ENCODE results near the gene KLHL17.
A peak's percentile ranks its signal among the peaks of the same experiment; 100 is the strongest.
"Not testable (repeated sequence)": the region's sequence is repeated elsewhere in the genome, so short reads cannot be mapped to it uniquely, and the experiment has no call there.

KLHL17 gene

GRCh38 chr1:1006305-1007159, 46.1 kb downstream of the KLHL17 start:
- TF ChIP-seq SPI1 (IDR thresholded peaks at IDR 0.05; ENCODE audit: borderline replicate concordance, low read depth), result no peak
- TF ChIP-seq POLR2AphosphoS5 (IDR thresholded peaks at IDR 0.05; ENCODE audit: low read depth), result no peak
- TF ChIP-seq CTCF (IDR thresholded peaks at IDR 0.05; ENCODE audit: insufficient read depth, low read length), result no peak
- no peak for TF ChIP-seq GABPA (IDR thresholded peaks at IDR 0.05; ENCODE audit: low read depth)
- TF ChIP-seq, protein P1, sequence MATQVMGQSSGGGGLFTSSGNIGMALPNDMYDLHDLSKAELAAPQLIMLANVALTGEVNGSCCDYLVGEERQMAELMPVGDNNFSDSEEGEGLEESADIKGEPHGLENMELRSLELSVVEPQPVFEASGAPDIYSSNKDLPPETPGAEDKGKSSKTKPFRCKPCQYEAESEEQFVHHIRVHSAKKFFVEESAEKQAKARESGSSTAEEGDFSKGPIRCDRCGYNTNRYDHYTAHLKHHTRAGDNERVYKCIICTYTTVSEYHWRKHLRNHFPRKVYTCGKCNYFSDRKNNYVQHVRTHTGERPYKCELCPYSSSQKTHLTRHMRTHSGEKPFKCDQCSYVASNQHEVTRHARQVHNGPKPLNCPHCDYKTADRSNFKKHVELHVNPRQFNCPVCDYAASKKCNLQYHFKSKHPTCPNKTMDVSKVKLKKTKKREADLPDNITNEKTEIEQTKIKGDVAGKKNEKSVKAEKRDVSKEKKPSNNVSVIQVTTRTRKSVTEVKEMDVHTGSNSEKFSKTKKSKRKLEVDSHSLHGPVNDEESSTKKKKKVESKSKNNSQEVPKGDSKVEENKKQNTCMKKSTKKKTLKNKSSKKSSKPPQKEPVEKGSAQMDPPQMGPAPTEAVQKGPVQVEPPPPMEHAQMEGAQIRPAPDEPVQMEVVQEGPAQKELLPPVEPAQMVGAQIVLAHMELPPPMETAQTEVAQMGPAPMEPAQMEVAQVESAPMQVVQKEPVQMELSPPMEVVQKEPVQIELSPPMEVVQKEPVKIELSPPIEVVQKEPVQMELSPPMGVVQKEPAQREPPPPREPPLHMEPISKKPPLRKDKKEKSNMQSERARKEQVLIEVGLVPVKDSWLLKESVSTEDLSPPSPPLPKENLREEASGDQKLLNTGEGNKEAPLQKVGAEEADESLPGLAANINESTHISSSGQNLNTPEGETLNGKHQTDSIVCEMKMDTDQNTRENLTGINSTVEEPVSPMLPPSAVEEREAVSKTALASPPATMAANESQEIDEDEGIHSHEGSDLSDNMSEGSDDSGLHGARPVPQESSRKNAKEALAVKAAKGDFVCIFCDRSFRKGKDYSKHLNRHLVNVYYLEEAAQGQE (IDR thresholded peaks at IDR 0.05; ENCODE audit: insufficient replicate concordance, low read depth), result no peak
- Histone ChIP-seq H3K27me3 (ENCODE audit: insufficient read depth, poor library complexity, severe bottlenecking) (peaks cover 21% of the 10 kb centered on the region), H3K4me3 (replicated peaks; ENCODE audit: insufficient read depth, low read length) (no peak overlapping the region), H3K27ac (replicated peaks) (no peak overlapping the region)
- no peak for DNase-seq (ENCODE audit: low read depth in 1 of 2, low spot score in 1 of 2)

GRCh38 chr1:1010131-1010530, 49.7 kb downstream of the KLHL17 start:
- not testable (repeated sequence) for H3K27me3 ChIP-seq (ENCODE audit: insufficient read depth, poor library complexity, severe bottlenecking); H3K4me3 ChIP-seq (replicated peaks; ENCODE audit: insufficient read depth, low read length); H3K27ac ChIP-seq (replicated peaks); DNase-seq (ENCODE audit: low read depth in 1 of 2, low spot score in 1 of 2)

DNA sequence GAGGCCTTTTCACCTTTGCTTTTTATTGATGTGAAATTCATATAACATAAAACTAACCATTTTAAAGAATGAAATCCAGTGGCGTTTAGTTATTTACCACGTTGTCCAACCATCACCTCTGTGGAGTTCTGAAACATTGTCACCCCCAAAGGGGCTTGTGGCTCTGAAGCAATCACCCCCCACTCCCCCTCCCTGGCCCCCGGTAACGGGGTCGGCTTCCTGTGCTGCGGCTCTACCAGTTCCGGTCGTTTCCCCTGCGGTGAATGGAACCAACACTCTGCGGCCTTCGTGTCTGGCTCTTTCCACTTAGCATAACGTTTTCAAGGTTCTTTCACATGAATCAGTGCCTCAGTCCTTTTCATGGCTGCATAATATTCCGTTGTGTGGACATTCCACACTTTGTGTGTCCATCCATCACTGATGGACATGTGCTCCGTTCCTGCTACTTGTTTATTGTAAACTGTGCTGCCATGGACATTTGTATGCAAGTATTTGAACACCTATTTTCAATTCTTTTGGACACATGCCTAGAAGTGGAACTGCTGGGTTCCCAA, 51.1 kb downstream of the KLHL17 start:
- no peak for TF ChIP-seq SPI1 (IDR thresholded peaks at IDR 0.05; ENCODE audit: borderline replicate concordance, low read depth)
- no peak for TF ChIP-seq GABPA (IDR thresholded peaks at IDR 0.05; ENCODE audit: low read depth)
- TF ChIP-seq, protein P1 (IDR thresholded peaks at IDR 0.05; ENCODE audit: insufficient replicate concordance, low read depth), result no peak
- H3K27me3 ChIP-seq (ENCODE audit: insufficient read depth, poor library complexity, severe bottlenecking), result no peaks in the 10 kb centered on the region
- no peak for DNase-seq (ENCODE audit: low read depth in 1 of 2, low spot score in 1 of 2)
- H3K4me3 ChIP-seq (replicated peaks; ENCODE audit: insufficient read depth, low read length), result no peak overlapping the region
- no peak overlapping the region for H3K27ac ChIP-seq (replicated peaks)

DNA sequence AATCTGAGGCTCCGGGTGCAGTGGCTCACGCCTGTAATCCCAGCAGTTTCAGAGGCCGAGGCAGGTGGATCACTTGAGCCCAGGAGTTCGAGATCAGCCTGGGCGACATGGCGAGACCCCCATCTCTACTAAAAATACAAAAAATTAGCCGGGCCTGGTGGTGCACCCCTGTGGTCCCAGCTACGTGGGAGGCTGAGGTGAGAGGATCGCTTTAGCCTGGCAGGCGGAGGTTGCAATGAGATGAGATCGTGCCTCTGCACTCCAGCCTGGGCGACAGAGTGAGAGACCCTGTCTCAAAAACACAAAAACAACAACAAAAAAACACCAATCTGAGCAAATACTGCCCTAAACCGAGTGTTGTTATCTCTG, 52.3 kb downstream of the KLHL17 start:
- H3K27ac ChIP-seq (replicated peaks), result peak overlapping the region; percentile 59
- DNase-seq (ENCODE audit: low read depth in 1 of 2, low spot score in 1 of 2); H3K27me3 ChIP-seq (ENCODE audit: insufficient read depth, poor library complexity, severe bottlenecking): not testable (repeated sequence)
- peak overlapping the region; percentile 56 for H3K4me3 ChIP-seq (replicated peaks; ENCODE audit: insufficient read depth, low read length)

GRCh38 chr1:1013105-1013921, 52.9 kb downstream of the KLHL17 start, which contains the start of gene ISG15:
Gene ISG15 (plus strand): TSS chr1:1013497. CDS start chr1:1013574, 77 bp downstream.
- peak; percentile 61 to 90 for DNase-seq (ENCODE audit: low read depth in 1 of 2, low spot score in 1 of 2)
- TF ChIP-seq POLR2AphosphoS5 (IDR thresholded peaks at IDR 0.05; ENCODE audit: low read depth), result peak; percentile 73
- TF ChIP-seq SPI1 (IDR thresholded peaks at IDR 0.05; ENCODE audit: borderline replicate concordance, low read depth), result no peak
- Histone ChIP-seq H3K4me3 (replicated peaks; ENCODE audit: insufficient read depth, low read length) (peak within 1 kb of the TSS; percentile 56), H3K27ac (replicated peaks) (peak within 1 kb of the TSS; percentile 59), H3K27me3 (ENCODE audit: insufficient read depth, poor library complexity, severe bottlenecking) (no peaks in the 10 kb centered on the region)

All from HL-60 (cell line).